GM19035 (cell line): ENCODE data around the gene MRPL40.

Experiments
- ATAC-seq: cut with Tn5 transposase; IDR thresholded peaks from one replicate; pipeline ENCODE4 v1.9.1; 2021; ENCODE audit not compliant: unreplicated experiment

Gene MRPL40

DNA sequence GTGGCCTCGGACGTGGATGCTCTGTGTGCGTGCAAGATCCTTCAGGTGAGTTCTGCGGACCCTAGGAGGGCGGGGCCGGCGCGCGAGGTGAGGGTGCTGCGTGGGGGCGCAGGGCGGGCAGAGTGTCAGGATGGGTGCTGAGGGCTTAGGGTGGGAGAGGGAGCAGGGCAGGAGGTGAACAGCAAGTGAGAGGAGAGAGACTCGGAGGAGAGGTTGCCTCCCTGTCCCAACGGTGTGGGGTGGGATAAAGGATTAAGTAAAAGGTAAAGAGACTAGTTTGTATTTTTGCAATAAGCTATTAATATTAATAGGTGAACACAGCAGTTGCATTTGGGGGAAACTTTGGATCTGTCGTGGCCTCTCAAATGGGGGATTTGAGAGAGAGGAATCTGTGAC, 47.8 kb downstream of the MRPL40 start:
- no peak for ATAC-seq

DNA sequence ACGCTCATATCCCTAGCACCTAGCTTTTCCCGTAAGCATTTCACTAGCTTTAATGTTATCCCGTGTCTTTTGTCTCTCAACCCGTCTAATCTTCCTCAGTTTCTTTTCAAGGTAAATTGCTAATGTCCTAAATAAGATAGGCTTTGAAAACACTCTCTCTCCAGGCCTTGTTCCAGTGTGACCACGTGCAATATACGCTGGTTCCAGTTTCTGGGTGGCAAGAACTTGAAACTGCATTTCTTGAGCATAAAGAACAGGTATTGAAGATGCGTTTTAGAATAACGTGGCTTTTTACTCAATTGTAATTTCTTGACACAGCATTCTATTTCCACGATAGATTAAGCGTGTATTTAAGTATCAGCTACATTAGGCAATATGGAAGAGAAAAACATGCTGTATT, 48.4 kb downstream of the MRPL40 start:
- no peak for ATAC-seq

DNA sequence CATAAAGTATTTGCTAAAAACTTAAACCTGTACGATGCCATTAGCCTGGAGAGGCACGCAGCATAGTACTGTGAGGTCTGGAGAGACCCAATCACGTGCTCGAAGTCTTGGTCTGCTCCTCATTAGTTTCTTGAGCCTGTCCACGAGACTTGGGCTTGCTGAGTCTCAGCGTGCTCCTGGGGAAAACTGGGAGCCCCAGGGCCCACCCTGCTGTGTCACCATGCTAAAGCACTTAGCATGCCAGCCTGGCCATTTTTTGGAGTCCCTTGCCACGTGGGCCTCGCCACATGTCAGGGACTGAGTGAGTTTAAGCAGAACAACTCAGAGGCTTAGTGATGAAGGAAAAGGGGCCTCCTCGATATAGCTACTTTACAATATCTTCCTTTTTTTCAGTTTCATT, 50.0 kb downstream of the MRPL40 start:
- no peak for ATAC-seq

DNA sequence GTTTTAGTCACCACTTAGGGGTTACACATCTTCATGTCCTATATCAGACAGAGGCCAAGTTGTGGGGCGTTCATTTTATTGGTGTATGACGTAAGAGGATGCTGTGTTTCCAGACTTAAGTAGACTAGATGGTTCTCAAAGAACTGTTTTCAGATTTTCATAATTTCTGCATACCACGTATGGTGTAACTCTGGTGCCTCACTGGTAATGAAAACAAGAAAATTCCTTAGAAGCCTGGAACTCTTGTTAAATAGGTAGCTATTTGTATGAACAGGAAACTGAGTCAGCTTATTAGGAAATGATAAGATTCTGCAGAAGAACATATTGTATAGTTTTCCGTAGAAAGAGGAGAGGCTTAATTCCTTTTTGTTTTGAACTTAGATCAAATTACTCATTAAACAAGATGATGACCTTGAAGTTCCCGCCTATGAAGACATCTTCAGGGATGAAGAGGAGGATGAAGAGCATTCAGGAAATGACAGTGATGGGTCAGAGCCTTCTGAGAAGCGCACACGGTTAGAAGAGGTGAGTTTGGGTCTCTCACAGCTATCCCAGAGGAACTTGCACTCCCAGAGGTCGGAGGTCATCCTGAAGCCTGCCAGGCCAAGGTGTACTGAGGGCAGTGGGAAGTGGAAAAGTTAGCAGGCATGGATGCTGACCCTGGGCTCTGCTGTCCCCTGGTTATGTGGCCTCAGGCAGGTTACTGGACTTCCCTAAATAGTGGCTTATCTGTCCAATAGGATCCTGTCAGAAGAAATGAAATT, 51.3 kb downstream of the MRPL40 start:
- no peak for ATAC-seq
